ENCODE results near the gene SCTR. TPM values are rescaled to one million over a fixed set of nuclear protein-coding genes. Genes with fewer than 3 reads are reported as not detected.

The SCTR gene
- total and polyA plus RNA-seq, 10 donors = 0.39 to 0.54 (median 0.47) TPM; not detected in 6

- intact Hi-C loops (cut with DNase I; ENCODE audit: low total_unique reads) = no loop called here
- no peak for DNase-seq
- H3K27ac ChIP-seq = no peak overlapping the region
- H3K9me3 ChIP-seq = no peaks in the 10 kb centered on the region
- H3K36me3 ChIP-seq = no peaks in the 10 kb centered on the region
- no peak for TF ChIP-seq CTCF (IDR thresholded peaks at IDR 0.05 in 8 of 11, conservative IDR thresholded peaks at IDR 0.05 in 3 of 11)
- 50 to 82% (median 64%) methylated on average over 7 of the region's 7 CpGs for WGBS, 5 donors
- H3K4me3 ChIP-seq = no peak overlapping the region
- H3K4me1 ChIP-seq = peaks cover 0 to 13% (median 1%) of the 10 kb centered on the region in 6 donors
- peaks cover 0 to 47% (median 0%) of the 10 kb centered on the region in 7 donors for H3K27me3 ChIP-seq (replicated peaks in 1 of 7)
These were observed 37.4 kb downstream of the SCTR start for GRCh38 chr2:119486886-119487285.

- intact Hi-C loops (cut with DNase I; ENCODE audit: low total_unique reads) = no loop called here
- H3K9me3 ChIP-seq = no peaks in the 10 kb centered on the region
- no peak overlapping the region for H3K27ac ChIP-seq
- DNase-seq = no peak
- peaks cover 0 to 13% (median 1%) of the 10 kb centered on the region in 6 donors for H3K4me1 ChIP-seq
- no peaks in the 10 kb centered on the region for H3K36me3 ChIP-seq
- no peak overlapping the region for H3K4me3 ChIP-seq
- no peak for TF ChIP-seq POLR2A (IDR thresholded peaks at IDR 0.05)
- TF ChIP-seq POLR2AphosphoS5 (IDR thresholded peaks at IDR 0.05) = no peak
- no peak for TF ChIP-seq CTCF (IDR thresholded peaks at IDR 0.05 in 8 of 11, conservative IDR thresholded peaks at IDR 0.05 in 3 of 11)
- WGBS, 5 donors = 78 to 92% (median 89%) methylated on average over 10 of the region's 10 CpGs
- peaks cover 0 to 50% (median 0%) of the 10 kb centered on the region in 7 donors for H3K27me3 ChIP-seq (replicated peaks in 1 of 7)
These were observed 38.0 kb downstream of the SCTR start for GRCh38 chr2:119486196-119486827.

- H3K27me3 ChIP-seq (replicated peaks in 1 of 7) = peaks cover 0 to 56% (median 0%) of the 10 kb centered on the region in 7 donors
- H3K9me3 ChIP-seq = no peaks in the 10 kb centered on the region
- TF ChIP-seq POLR2AphosphoS5 (IDR thresholded peaks at IDR 0.05) = no peak
- no peak for TF ChIP-seq POLR2A (IDR thresholded peaks at IDR 0.05)
- TF ChIP-seq CTCF (IDR thresholded peaks at IDR 0.05 in 8 of 11, conservative IDR thresholded peaks at IDR 0.05 in 3 of 11) = no peak
- DNase-seq = no peak
- H3K4me1 ChIP-seq = peaks cover 0 to 13% (median 1%) of the 10 kb centered on the region in 6 donors
- H3K4me3 ChIP-seq = no peak overlapping the region
- WGBS, 5 donors = 79 to 92% (median 82%) methylated on average over 12 of the region's 12 CpGs
- H3K36me3 ChIP-seq = no peaks in the 10 kb centered on the region
- H3K27ac ChIP-seq = no peak overlapping the region
- intact Hi-C loops (cut with DNase I; ENCODE audit: low total_unique reads) = no loop called here
These were observed 38.8 kb downstream of the SCTR start for GRCh38 chr2:119485336-119486110.

DNA sequence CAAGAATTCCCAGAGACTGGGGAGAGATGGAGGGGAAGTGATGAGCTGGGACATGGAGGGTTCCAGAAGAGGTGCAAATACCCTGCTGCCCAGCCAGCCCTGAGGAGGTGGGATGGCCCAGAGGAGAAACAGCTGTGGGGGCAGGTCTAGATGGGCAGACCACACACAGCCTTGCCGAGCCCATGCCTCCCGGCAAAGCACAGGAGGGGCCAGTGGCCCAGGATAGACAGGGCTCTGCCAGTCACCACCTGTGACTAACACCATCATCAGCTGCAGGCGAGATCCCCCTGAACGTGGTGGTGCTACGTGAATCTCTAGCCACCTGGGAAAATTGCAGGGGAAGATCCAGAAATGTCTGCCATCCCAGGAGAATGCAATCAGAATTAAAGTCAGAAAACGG lies 39.4 kb downstream of the SCTR start:
- no peak for DNase-seq
- intact Hi-C loops (cut with DNase I; ENCODE audit: low total_unique reads) = no loop called here
- WGBS, 5 donors = 68 to 91% (median 82%) methylated on average over 6 of the region's 6 CpGs
- H3K27ac ChIP-seq = no peak overlapping the region
- no peaks in the 10 kb centered on the region for H3K9me3 ChIP-seq
- H3K27me3 ChIP-seq (replicated peaks in 1 of 7) = peaks cover 0 to 56% (median 0%) of the 10 kb centered on the region in 7 donors
- no peaks in the 10 kb centered on the region for H3K36me3 ChIP-seq
- H3K4me3 ChIP-seq = no peak overlapping the region
- peaks cover 0 to 13% (median 1%) of the 10 kb centered on the region in 6 donors for H3K4me1 ChIP-seq
- TF ChIP-seq CTCF (IDR thresholded peaks at IDR 0.05 in 8 of 11, conservative IDR thresholded peaks at IDR 0.05 in 3 of 11) (no peak), POLR2AphosphoS5 (IDR thresholded peaks at IDR 0.05) (no peak), POLR2A (IDR thresholded peaks at IDR 0.05) (no peak)
